ENCODE results near the gene DDX17. TPM values are rescaled to one million over a fixed set of nuclear protein-coding genes. Genes with fewer than 3 reads are reported as not detected.

Gene DDX17
- total and polyA plus RNA-seq, 8 donors: 384 to 895 (median 803) TPM

GRCh38 chr22:38494498-38494897, 11.6 kb downstream of the DDX17 start:
- Histone ChIP-seq H3K36me3 (peaks cover 5 to 100% of the 10 kb centered on the region in 2 donors), H3K4me1 (peaks cover 0 to 47% of the 10 kb centered on the region in 2 donors), H3K27me3 (no peaks in the 10 kb centered on the region), H3K9me3 (no peaks in the 10 kb centered on the region), H3K4me3 (no peak overlapping the region), H3K27ac (no peak overlapping the region)
- no peak for TF ChIP-seq CTCF (IDR thresholded peaks at IDR 0.05)
- DNase-seq (no peak), ATAC-seq (no peak)
- intact Hi-C loops (cut with DNase I): no loop called here

- no peaks in the 10 kb centered on the region for H3K9me3 ChIP-seq
- peaks cover 5 to 100% of the 10 kb centered on the region in 2 donors for H3K36me3 ChIP-seq
- intact Hi-C loops (cut with DNase I): no loop called here
- H3K27me3 ChIP-seq: no peaks in the 10 kb centered on the region
- no peak overlapping the region for H3K4me3 ChIP-seq
- ATAC-seq (no peak), DNase-seq (no peak)
- no peak for TF ChIP-seq CTCF (IDR thresholded peaks at IDR 0.05)
- no peak overlapping the region for H3K27ac ChIP-seq
- peaks cover 0 to 38% of the 10 kb centered on the region in 2 donors for H3K4me1 ChIP-seq
These were observed 14.3 kb downstream of the DDX17 start for GRCh38 chr22:38491707-38492348.

- peak in 2 of 4 donors; percentile 53 for DNase-seq
- Histone ChIP-seq H3K4me1 (peaks cover 0 to 38% of the 10 kb centered on the region in 2 donors), H3K4me3 (no peak overlapping the region), H3K27ac (peak overlapping the region; percentile 21 to 27), H3K27me3 (no peaks in the 10 kb centered on the region), H3K9me3 (no peaks in the 10 kb centered on the region), H3K36me3 (peaks cover 5 to 100% of the 10 kb centered on the region in 2 donors)
- ATAC-seq: peak; percentile 72
- no peak for TF ChIP-seq CTCF (IDR thresholded peaks at IDR 0.05)
- intact Hi-C loops (cut with DNase I): no loop called here
These were observed 15.2 kb downstream of the DDX17 start for GRCh38 chr22:38490915-38491314.

GRCh38 chr22:38490475-38490874, 15.6 kb downstream of the DDX17 start:
- Histone ChIP-seq H3K4me3 (no peak overlapping the region), H3K9me3 (no peaks in the 10 kb centered on the region), H3K36me3 (peaks cover 5 to 100% of the 10 kb centered on the region in 2 donors), H3K27ac (peak overlapping the region; percentile 21 to 27), H3K27me3 (no peaks in the 10 kb centered on the region), H3K4me1 (peaks cover 0 to 38% of the 10 kb centered on the region in 2 donors)
- ATAC-seq: no peak
- TF ChIP-seq CTCF (IDR thresholded peaks at IDR 0.05): no peak
- DNase-seq: no peak
- intact Hi-C loops (cut with DNase I): no loop called here

GRCh38 chr22:38489561-38490145, 16.5 kb downstream of the DDX17 start:
- Histone ChIP-seq H3K36me3 (peaks cover 5 to 100% of the 10 kb centered on the region in 2 donors), H3K27ac (no peak overlapping the region), H3K4me1 (peaks cover 0 to 36% of the 10 kb centered on the region in 2 donors), H3K9me3 (no peaks in the 10 kb centered on the region), H3K27me3 (no peaks in the 10 kb centered on the region), H3K4me3 (no peak overlapping the region)
- ATAC-seq (peak; percentile 15), DNase-seq (no peak)
- intact Hi-C loops (cut with DNase I): no loop called here
- no peak for TF ChIP-seq CTCF (IDR thresholded peaks at IDR 0.05)

Measured in left lung (tissue), 10 donors.